GM12878 (cell line): ENCODE results near the gene TLCD3B. TPM values are rescaled to one million over a fixed set of nuclear protein-coding genes. Genes with fewer than 3 reads are reported as not detected.

Source experiments
- ATAC-seq: fragments of 200-7000 bp; cut with Tn5 transposase; 3 replicates; pipeline ENCODE4 v1.9.1; 2020; ENCODE audit warnings: mild to moderate bottlenecking, moderate library complexity
- BruUV-seq: library from RNA; stranded (reverse); fragments of 400-500 nt; replicated peaks from 2 replicates; lab custom pipeline; 2021; lab: Mats Ljungman, UMichigan
- CTCF ChIA-PET: fragments of 300-600 bp; sonication (Branson Sonifier 250); formaldehyde crosslinking; extraction: SDS; loops from one replicate; lab custom pipeline; 2021; ENCODE audit warnings: inconsistent platforms; lab: Yijun Ruan, JAX
- POLR2A ChIA-PET: fragments of 350-600 bp; formaldehyde crosslinking; extraction: SDS; loops from one replicate; lab custom pipeline; 2021; ENCODE audit warnings: inconsistent platforms; lab: Charles Lee
- RAD21 ChIA-PET: fragments of 300-600 bp; sonication (Branson Sonifier 250); formaldehyde crosslinking; loops from one replicate; lab custom pipeline; 2023; ENCODE audit warnings: antibody characterized with exemption; ENCODE audit not compliant: unreplicated experiment; lab: Charles Lee
- SMC1A ChIA-PET: fragments of 300-600 bp; sonication (Branson Sonifier 250); formaldehyde crosslinking; loops from one replicate; lab custom pipeline; 2023; ENCODE audit not compliant: unreplicated experiment, uncharacterized antibody; lab: Charles Lee
- DNase-seq: peaks from one replicate; pipeline ENCODE4 v3.0.0-alpha.2; 2011; ENCODE audit warnings: low read depth, low spot score
- FAIRE-seq: peaks from 3 replicates; lab custom pipeline; 2011; peaks lifted over from hg19 to GRCh38; lab: Jason Lieb, UNC
- H2AFZ ChIP-seq: 2 replicates; pipeline ENCODE4 v1.6.0; 2011; ENCODE audit warnings: low read depth, low read length, control low read depth; ENCODE audit not compliant: control insufficient read depth
- H3K27ac ChIP-seq: 2 replicates; pipeline ENCODE4 v1.5.1; 2011; ENCODE audit warnings: control low read depth; ENCODE audit not compliant: control insufficient read depth, insufficient read depth
- H3K27me3 ChIP-seq, 2 experiments: replicated peaks in 1 of 2; 2 replicates each; pipeline versions ENCODE4 v1.6.0 to v1.6.1; 2011; ENCODE audit warnings: low read length in 1 of 2; ENCODE audit not compliant: control insufficient read depth in 2 of 2, insufficient read depth in 2 of 2
- H3K36me3 ChIP-seq, 2 experiments: 2 replicates each; pipeline ENCODE4 v1.5.1; 2011; ENCODE audit warnings: low read length in 1 of 2; ENCODE audit not compliant: control insufficient read depth in 2 of 2, insufficient read depth in 2 of 2
- H3K4me1 ChIP-seq: 2 replicates; pipeline ENCODE4 v1.6.1; 2011; ENCODE audit warnings: mild to moderate bottlenecking, low read length, moderate library complexity, mixed read lengths; ENCODE audit not compliant: control insufficient read depth, insufficient read depth
- H3K4me2 ChIP-seq: 2 replicates; pipeline ENCODE4 v1.6.0; 2011; ENCODE audit warnings: control low read depth; ENCODE audit not compliant: control insufficient read depth, insufficient read depth
- H3K4me3 ChIP-seq: fragments of 200-600 bp; sonication (generic); 2 replicates; pipeline ENCODE4 v1.5.1; 2016
- H3K79me2 ChIP-seq: 2 replicates; pipeline ENCODE4 v1.6.0; 2011; ENCODE audit warnings: low read length; ENCODE audit not compliant: control insufficient read depth, insufficient read depth
- H3K9ac ChIP-seq: 2 replicates; pipeline ENCODE4 v1.8.0; 2011; ENCODE audit warnings: low read length, control low read depth, mixed read lengths; ENCODE audit not compliant: control insufficient read depth, insufficient read depth
- H3K9me3 ChIP-seq: replicated peaks from 3 replicates; pipeline ENCODE4 v1.5.1; 2011; ENCODE audit warnings: mild to moderate bottlenecking, low read length; ENCODE audit not compliant: control insufficient read depth, insufficient read depth
- H4K20me1 ChIP-seq: 2 replicates; pipeline ENCODE4 v1.6.0; 2011; ENCODE audit not compliant: control insufficient read depth, insufficient read depth
- ATF7 ChIP-seq: fragments of 450-650 bp; IDR thresholded peaks from 2 replicates; pipeline ENCODE4 v1.6.1; 2016; ENCODE audit warnings: low read depth, mild to moderate bottlenecking
- BMI1 ChIP-seq: fragments of 450-650 bp; IDR thresholded peaks from 2 replicates; pipeline ENCODE4 v1.6.1; 2016; ENCODE audit warnings: mild to moderate bottlenecking, moderate library complexity, borderline replicate concordance
- BRCA1 ChIP-seq: IDR thresholded peaks from 2 replicates; pipeline ENCODE4 v1.6.1; 2011; ENCODE audit warnings: low read depth, low read length, improper control_type of control experiment
- CEBPB ChIP-seq, 2 experiments: fragments of 150-350 bp in 1 of 2; IDR thresholded peaks; 2 replicates each; pipeline ENCODE4 v1.6.1; 2012 to 2014; ENCODE audit warnings: low read depth in 2 of 2, low read length in 2 of 2, borderline replicate concordance in 1 of 2, inconsistent platforms in 1 of 2
- FOXK2 ChIP-seq: fragments of 450-650 bp; IDR thresholded peaks from 2 replicates; pipeline ENCODE4 v1.6.1; 2017; ENCODE audit warnings: mild to moderate bottlenecking, moderate library complexity
- HSF1 ChIP-seq: fragments of 150-350 bp; IDR thresholded peaks from 2 replicates; pipeline ENCODE4 v1.6.1; 2014; ENCODE audit warnings: mild to moderate bottlenecking, low read depth, low read length
- KAT2A ChIP-seq: conservative IDR thresholded peaks from 2 replicates; pipeline ENCODE4 v1.6.1; 2011; ENCODE audit warnings: low read depth, low read length; ENCODE audit not compliant: control insufficient read depth
- MAX ChIP-seq: IDR thresholded peaks from 2 replicates; pipeline ENCODE4 v1.6.1; 2012; ENCODE audit warnings: low read depth, low read length, improper control_type of control experiment
- POLR2AphosphoS5 ChIP-seq: IDR thresholded peaks from 2 replicates; pipeline ENCODE4 v1.6.1; 2011; ENCODE audit warnings: mild to moderate bottlenecking, low read length, inconsistent platforms
- TARDBP ChIP-seq: IDR thresholded peaks from 2 replicates; pipeline ENCODE4 v1.6.1; 2016; ENCODE audit warnings: borderline replicate concordance
- ZNF24 ChIP-seq: fragments of 450-650 bp; IDR thresholded peaks from 2 replicates; pipeline ENCODE4 v1.6.1; 2017; ENCODE audit warnings: antibody characterized with exemption, mild to moderate bottlenecking
- WGBS: methylation state at CpG from one replicate; pipeline ENCODE4 v1.1.6; 2016; ENCODE audit warnings: low lambda C conversion rate; ENCODE audit not compliant: insufficient replicate concordance, insufficient coverage; ENCODE audit errors: missing lambda C conversion rate; 5-methylcytosine and 5-hydroxymethylcytosine counted together
- in situ Hi-C: fragments of 300-500 bp; cut with MboI; formaldehyde crosslinking; loops from 9 replicates; pipeline ENCODE4 v1.14.3; 2018; ENCODE audit warnings: mixed read lengths
- intact Hi-C: fragments of 100-400 bp; cut with micrococcal nuclease; formaldehyde crosslinking; loops from one replicate; pipeline ENCODE4 v1.14.2; 2022; ENCODE audit not compliant: unreplicated experiment
- polyA plus RNA-seq, 11 experiments: library from polyadenylated mRNA; depleted of rRNA in 4 of 11; unstranded in 6 of 11; stranded (reverse) in 5 of 11; fragments of >200 nt; fragmentation: Nextera tagmentation in 4 of 11; fragmentation: Illumina TruSeq in 1 of 11; extraction: Ambion mirVana in 4 of 11; extraction: Trizol in 1 of 11; gene quantifications; 1 replicate in 1 of 11; 2 replicates in 10 of 11; pipeline versions ENCODE4 v1.2.1 to v1.2.3, GENCODE V29; 2011 to 2016; ENCODE audit warnings: inconsistent platforms in 2 of 11, missing spikeins in 2 of 11, low read depth in 1 of 11
- total RNA-seq, 4 experiments: library from RNA; depleted of rRNA in 3 of 4; stranded (reverse); fragments of >200 nt in 3 of 4; fragmentation: Illumina TruSeq in 1 of 4; extraction: Trizol in 1 of 4; gene quantifications; 2 replicates each; pipeline versions ENCODE4 v1.2.1 to v1.2.3, GENCODE V29; 2013 to 2021
- TF ChIP-seq, protein P1 (sequence below): fragments of 450-650 bp; formaldehyde crosslinking; IDR thresholded peaks from 2 replicates; pipeline ENCODE4 v1.4.0; 2020; ENCODE audit warnings: mild to moderate bottlenecking, moderate library complexity

TLCD3B gene
- total and polyA plus RNA-seq, 10 of the 15 experiments (the other 5 are each of a cell fraction or from before 2014, with no cell fraction given) = 0.05 to 0.51 (median 0.18) TPM; not detected in 4

GRCh38 chr16:29984137-29984763 lies 46.8 kb downstream of the TLCD3B start:
- no peaks in the 10 kb centered on the region for H3K4me1 ChIP-seq
- CTCF ChIA-PET = no interaction called here
- H3K79me2 ChIP-seq = no peaks in the 10 kb centered on the region
- H3K9me3 ChIP-seq = no peaks in the 10 kb centered on the region
- no peak overlapping the region for H3K4me3 ChIP-seq
- ATAC-seq (no peak), DNase-seq (no peak), FAIRE-seq (no peak)
- no peak overlapping the region for H3K9ac ChIP-seq
- no peak overlapping the region for H3K27ac ChIP-seq
- 88% methylated on average over 6 of the region's 6 CpGs for WGBS
- no peak overlapping the region for H3K4me2 ChIP-seq
- H4K20me1 ChIP-seq = no peaks in the 10 kb centered on the region
- intact Hi-C loops = no loop called here
- H3K36me3 ChIP-seq = peaks cover 24 to 40% of the 10 kb centered on the region in 2 experiments
- SMC1A ChIA-PET = no interaction called here
- H2AFZ ChIP-seq = no peak overlapping the region
- no peaks in the 10 kb centered on the region for H3K27me3 ChIP-seq
- no TSS peak for BruUV-seq
- RAD21 ChIA-PET = no interaction called here
- in situ Hi-C loops = no loop called here
- POLR2A ChIA-PET = no interaction called here
- no peak for TF ChIP-seq KAT2A
- no peak for TF ChIP-seq CEBPB (IDR thresholded peaks at IDR 0.05; ENCODE audit: borderline replicate concordance in 1 of 2, low read depth in 2 of 2, low read length in 2 of 2)
- no peak for TF ChIP-seq POLR2AphosphoS5
- TF ChIP-seq ATF7 = no peak
- TF ChIP-seq TARDBP = no peak
- no peak for TF ChIP-seq BMI1
- TF ChIP-seq, protein P1, sequence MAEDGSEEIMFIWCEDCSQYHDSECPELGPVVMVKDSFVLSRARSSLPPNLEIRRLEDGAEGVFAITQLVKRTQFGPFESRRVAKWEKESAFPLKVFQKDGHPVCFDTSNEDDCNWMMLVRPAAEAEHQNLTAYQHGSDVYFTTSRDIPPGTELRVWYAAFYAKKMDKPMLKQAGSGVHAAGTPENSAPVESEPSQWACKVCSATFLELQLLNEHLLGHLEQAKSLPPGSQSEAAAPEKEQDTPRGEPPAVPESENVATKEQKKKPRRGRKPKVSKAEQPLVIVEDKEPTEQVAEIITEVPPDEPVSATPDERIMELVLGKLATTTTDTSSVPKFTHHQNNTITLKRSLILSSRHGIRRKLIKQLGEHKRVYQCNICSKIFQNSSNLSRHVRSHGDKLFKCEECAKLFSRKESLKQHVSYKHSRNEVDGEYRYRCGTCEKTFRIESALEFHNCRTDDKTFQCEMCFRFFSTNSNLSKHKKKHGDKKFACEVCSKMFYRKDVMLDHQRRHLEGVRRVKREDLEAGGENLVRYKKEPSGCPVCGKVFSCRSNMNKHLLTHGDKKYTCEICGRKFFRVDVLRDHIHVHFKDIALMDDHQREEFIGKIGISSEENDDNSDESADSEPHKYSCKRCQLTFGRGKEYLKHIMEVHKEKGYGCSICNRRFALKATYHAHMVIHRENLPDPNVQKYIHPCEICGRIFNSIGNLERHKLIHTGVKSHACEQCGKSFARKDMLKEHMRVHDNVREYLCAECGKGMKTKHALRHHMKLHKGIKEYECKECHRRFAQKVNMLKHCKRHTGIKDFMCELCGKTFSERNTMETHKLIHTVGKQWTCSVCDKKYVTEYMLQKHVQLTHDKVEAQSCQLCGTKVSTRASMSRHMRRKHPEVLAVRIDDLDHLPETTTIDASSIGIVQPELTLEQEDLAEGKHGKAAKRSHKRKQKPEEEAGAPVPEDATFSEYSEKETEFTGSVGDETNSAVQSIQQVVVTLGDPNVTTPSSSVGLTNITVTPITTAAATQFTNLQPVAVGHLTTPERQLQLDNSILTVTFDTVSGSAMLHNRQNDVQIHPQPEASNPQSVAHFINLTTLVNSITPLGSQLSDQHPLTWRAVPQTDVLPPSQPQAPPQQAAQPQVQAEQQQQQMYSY = no peak
- TF ChIP-seq MAX = no peak
- no peak for TF ChIP-seq BRCA1
- no peak for TF ChIP-seq HSF1
- no peak for TF ChIP-seq ZNF24
- TF ChIP-seq FOXK2 = no peak
